HG03097 (cell line): Measurements from ENCODE around the gene LRRC57.
"Not testable (repeated sequence)": the region's sequence is repeated elsewhere in the genome, so short reads cannot be mapped to it uniquely, and the experiment has no call there.

Experiments
- ATAC-seq: cut with Tn5 transposase; IDR thresholded peaks from one replicate; pipeline ENCODE4 v1.9.1; 2021; ENCODE audit not compliant: unreplicated experiment, low FRiP score

LRRC57 gene

GRCh38 chr15:42548249-42549031, at the start of gene LRRC57, which contains the start of gene HAUS2:
Gene LRRC57 (minus strand): TSS chr15:42548793. CDS start chr15:42548434, 359 bp downstream.
Gene HAUS2 (plus strand): TSS chr15:42548838. CDS start chr15:42548873, 35 bp downstream.
- peak; percentile 76 for ATAC-seq

GRCh38 chr15:42595626-42596240, 47.1 kb upstream of the LRRC57 start:
- no peak for ATAC-seq

GRCh38 chr15:42594095-42594494, 45.5 kb upstream of the LRRC57 start:
- ATAC-seq, result no peak

GRCh38 chr15:42593143-42593542, 44.5 kb upstream of the LRRC57 start:
- ATAC-seq, result no peak

GRCh38 chr15:42592716-42593115, 44.1 kb upstream of the LRRC57 start:
- ATAC-seq, result no peak

- ATAC-seq, result no peak
Observed at GRCh38 chr15:42591238-42591934, 42.8 kb upstream of the LRRC57 start.

- no peak for ATAC-seq
Observed at GRCh38 chr15:42590619-42591237, 42.1 kb upstream of the LRRC57 start.

- no peak for ATAC-seq
Observed at GRCh38 chr15:42584031-42584765, 35.6 kb upstream of the LRRC57 start.

- ATAC-seq, result no peak
Observed at GRCh38 chr15:42582569-42583375, 34.2 kb upstream of the LRRC57 start.

GRCh38 chr15:42581272-42581730, 32.7 kb upstream of the LRRC57 start:
- peak; percentile 60 for ATAC-seq

- ATAC-seq, result no peak
Observed at GRCh38 chr15:42578984-42579537, 30.5 kb upstream of the LRRC57 start.

GRCh38 chr15:42577514-42578031, 29.0 kb upstream of the LRRC57 start:
- ATAC-seq, result no peak

- no peak for ATAC-seq
Observed at GRCh38 chr15:42576776-42577175, 28.2 kb upstream of the LRRC57 start.

- ATAC-seq, result peak; percentile 1
Observed at GRCh38 chr15:42576040-42576594, 27.5 kb upstream of the LRRC57 start.

- peak; percentile 92 for ATAC-seq
Observed at GRCh38 chr15:42575188-42576039, 26.8 kb upstream of the LRRC57 start, which contains the start of gene STARD9. Gene STARD9 (plus strand): TSS chr15:42575606. CDS start chr15:42575716, 110 bp downstream.

GRCh38 chr15:42558739-42559138, 10.1 kb upstream of the LRRC57 start:
- ATAC-seq, result no peak

GRCh38 chr15:42556550-42557207, 8.1 kb upstream of the LRRC57 start:
- ATAC-seq, result not testable (repeated sequence)
